HCT116 (cell line): ENCODE results near the gene KRTAP4-5. TPM values are rescaled to one million over a fixed set of nuclear protein-coding genes. Genes with fewer than 3 reads are reported as not detected.
A peak's percentile ranks its signal among the peaks of the same experiment; 100 is the strongest.

Experiments used
- ATAC-seq: fragments of 200-7000 bp; cut with Tn5 transposase; 2 replicates; pipeline ENCODE4 v1.9.1; 2020; ENCODE audit warnings: mild to moderate bottlenecking, moderate library complexity
- BruUV-seq: library from RNA; stranded (reverse); fragments of 400-500 nt; replicated peaks from 2 replicates; lab custom pipeline; 2021; lab: Mats Ljungman, UMichigan
- CTCF ChIA-PET: fragments of 300-600 bp; sonication (Branson Sonifier 250); formaldehyde crosslinking; loops from one replicate; lab custom pipeline; 2021; ENCODE audit warnings: antibody characterized with exemption; lab: Charles Lee
- POLR2A ChIA-PET: fragments of 300-600, 350-600 bp; sonication (Branson Sonifier 250); formaldehyde crosslinking; loops from one replicate; lab custom pipeline; 2021; ENCODE audit warnings: antibody characterized with exemption; lab: Charles Lee
- RAD21 ChIA-PET, 2 experiments: fragments of 300-600 bp; sonication (Branson Sonifier 250); formaldehyde crosslinking; loops; one replicate each; lab custom pipeline; 2023; ENCODE audit warnings: low total read pairs in 2 of 2; ENCODE audit not compliant: uncharacterized antibody in 2 of 2, unreplicated experiment in 2 of 2, low non-redundant PET in 1 of 2; lab: Charles Lee
- DNase-seq: peaks from one replicate; pipeline ENCODE4 v3.0.0-alpha.2; 2010; ENCODE audit warnings: low read depth, low spot score
- H2AFZ ChIP-seq: fragments of 200-600 bp; shearing (Covaris generic), sonication (generic); 2 replicates; pipeline ENCODE4 v1.6.1; 2017; ENCODE audit warnings: low read depth, mixed run types, mixed read lengths, antibody characterized with exemption, low read length; ENCODE audit not compliant: poor library complexity, severe bottlenecking
- H3K27ac ChIP-seq: 2 replicates; pipeline ENCODE4 v1.5.1; 2012; ENCODE audit warnings: low read depth, low read length
- H3K27me3 ChIP-seq: fragments of 200-600 bp; sonication (generic); 2 replicates; pipeline ENCODE4 v1.6.1; 2016; ENCODE audit warnings: mixed run types, low read length, mixed read lengths; ENCODE audit not compliant: insufficient read depth
- H3K36me3 ChIP-seq, 2 experiments: fragments of 200-500 bp in 1 of 2; fragments of 200-600 bp in 1 of 2; sonication (Bioruptor generic) in 1 of 2; sonication (generic) in 1 of 2; 2 replicates each; pipeline versions ENCODE4 v1.5.1 to v1.6.1; 2014 to 2016; ENCODE audit warnings: low read length in 2 of 2, inconsistent platforms in 1 of 2, mixed read lengths in 1 of 2, mixed run types in 1 of 2; ENCODE audit not compliant: insufficient read depth in 2 of 2, control insufficient read depth in 1 of 2
- H3K4me1 ChIP-seq, 2 experiments: fragments of 200-600 bp in 1 of 2; sonication (generic) in 1 of 2; 2 replicates each; pipeline versions ENCODE4 v1.5.1 to v1.6.1; 2012 to 2017; ENCODE audit warnings: low read length in 2 of 2, inconsistent platforms in 1 of 2, mild to moderate bottlenecking in 1 of 2, mixed read lengths in 1 of 2, mixed run types in 1 of 2, moderate library complexity in 1 of 2; ENCODE audit not compliant: insufficient read depth in 2 of 2, control insufficient read depth in 1 of 2
- H3K4me2 ChIP-seq: fragments of 200-600 bp; sonication (generic); 2 replicates; pipeline ENCODE4 v1.6.1; 2017; ENCODE audit warnings: mixed run types, low read length, mixed read lengths
- H3K4me3 ChIP-seq, 2 experiments: fragments of 200-600 bp in 1 of 2; sonication (generic) in 1 of 2; replicated peaks in 1 of 2; 2 replicates each; pipeline ENCODE4 v1.5.1; 2011 to 2016; ENCODE audit warnings: low read length in 2 of 2, control low read depth in 1 of 2, low read depth in 1 of 2, mild to moderate bottlenecking in 1 of 2, mixed read lengths in 1 of 2, mixed run types in 1 of 2
- H3K79me2 ChIP-seq: fragments of 200-600 bp; sonication (generic); 2 replicates; pipeline ENCODE4 v1.6.1; 2017; ENCODE audit warnings: mild to moderate bottlenecking, mixed run types, low read length, moderate library complexity, mixed read lengths; ENCODE audit not compliant: insufficient read depth
- H3K9ac ChIP-seq: fragments of 200-600 bp; sonication (generic); 2 replicates; pipeline ENCODE4 v1.6.1; 2016; ENCODE audit warnings: low read length, mixed read lengths
- H3K9me2 ChIP-seq: fragments of 200-600 bp; sonication (generic), shearing (Covaris generic); 2 replicates; pipeline ENCODE4 v1.6.1; 2017; ENCODE audit warnings: mixed run types, mild to moderate bottlenecking, moderate library complexity; ENCODE audit not compliant: insufficient read depth
- H3K9me3 ChIP-seq, 2 experiments: fragments of 200-500 bp in 1 of 2; fragments of 200-600 bp in 1 of 2; sonication (Bioruptor generic) in 1 of 2; sonication (generic) in 1 of 2; 2 replicates each; pipeline ENCODE4 v1.6.1; 2014 to 2017; ENCODE audit warnings: low read length in 2 of 2, mixed read lengths in 2 of 2, inconsistent platforms in 1 of 2, low read depth in 1 of 2, mild to moderate bottlenecking in 1 of 2, mixed run types in 1 of 2, moderate library complexity in 1 of 2; ENCODE audit not compliant: control insufficient read depth in 1 of 2, insufficient read depth in 1 of 2
- H4K20me1 ChIP-seq: fragments of 200-600 bp; sonication (generic), shearing (Covaris generic); 2 replicates; pipeline ENCODE4 v1.6.1; 2017; ENCODE audit warnings: mixed run types, mild to moderate bottlenecking, moderate library complexity; ENCODE audit not compliant: insufficient read depth
- CBX3 ChIP-seq: IDR thresholded peaks from 2 replicates; pipeline ENCODE4 v1.6.1; 2012; ENCODE audit warnings: low read depth
- CEBPB ChIP-seq: IDR thresholded peaks from 2 replicates; pipeline ENCODE4 v1.6.1; 2012; ENCODE audit warnings: low read depth
- CTCF ChIP-seq, 3 experiments: fragments of 200-600 bp in 1 of 3; sonication (generic) in 1 of 3; IDR thresholded peaks in 2 of 3; conservative IDR thresholded peaks in 1 of 3; 2 replicates each; pipeline ENCODE4 v1.5.1; 2012 to 2017; ENCODE audit warnings: low read depth in 2 of 3, low read length in 2 of 3, antibody characterized with exemption in 1 of 3, borderline replicate concordance in 1 of 3, control low read depth in 1 of 3, mild to moderate bottlenecking in 1 of 3, mixed read lengths in 1 of 3, mixed run types in 1 of 3, moderate library complexity in 1 of 3; ENCODE audit not compliant: insufficient read depth in 1 of 3
- EGR1 ChIP-seq: IDR thresholded peaks from 2 replicates; pipeline ENCODE4 v1.6.1; 2012; ENCODE audit warnings: low read depth
- EZH2 ChIP-seq: fragments of 200-600 bp; sonication (generic); IDR thresholded peaks from 2 replicates; pipeline ENCODE4 v1.6.1; 2017; ENCODE audit warnings: antibody characterized with exemption, mixed run types
- RAD21 ChIP-seq: IDR thresholded peaks from 2 replicates; pipeline ENCODE4 v1.6.1; 2012; ENCODE audit warnings: low read depth, mild to moderate bottlenecking
- ZFX ChIP-seq: fragments of 450-650 bp; IDR thresholded peaks from 2 replicates; pipeline ENCODE4 v1.6.1; 2017
- ZNF274 ChIP-seq: fragments of 200-500 bp; sonication (Bioruptor generic); IDR thresholded peaks from 2 replicates; pipeline ENCODE4 v1.6.1; 2014; ENCODE audit warnings: mild to moderate bottlenecking, low read depth, low read length, inconsistent platforms
- intact Hi-C: fragments of 100-400 bp; cut with micrococcal nuclease; formaldehyde crosslinking; loops from 2 replicates; pipeline ENCODE4 v1.10.0; 2022
- total RNA-seq: library from RNA; stranded (reverse); gene quantifications from one replicate; pipeline ENCODE4 v1.2.1, GENCODE V29; 2021; ENCODE audit not compliant: unreplicated experiment

The KRTAP4-5 gene
- total RNA-seq, 1 experiment from 2014 or later = not detected

GRCh38 chr17:41103896-41104295 lies 45.7 kb downstream of the KRTAP4-5 start (continued):
- TF ChIP-seq CTCF (IDR thresholded peaks at IDR 0.05 in 2 of 3, conservative IDR thresholded peaks at IDR 0.05 in 1 of 3; ENCODE audit: borderline replicate concordance in 1 of 3, insufficient read depth in 1 of 3, low read depth in 2 of 3, low read length in 2 of 3) (no peak), RAD21 (no peak), ZNF274 (no peak), EZH2 (no peak), CEBPB (no peak), ZFX (no peak)

- H3K36me3 ChIP-seq = peaks cover 0 to 4% of the 10 kb centered on the region in 2 experiments; a peak in 1 of 4 replicates
- H3K27ac ChIP-seq = peak within 1 kb of the TSS; percentile 75
- no peak within 1 kb of the TSS for H3K4me3 ChIP-seq
- ATAC-seq (no peak), DNase-seq (no peak)
- no peaks in the 10 kb centered on the region for H3K79me2 ChIP-seq
- intact Hi-C loops = no loop called here
- H3K9me3 ChIP-seq = no peaks in the 10 kb centered on the region
- H2AFZ ChIP-seq = no peak within 1 kb of the TSS
- RAD21 ChIA-PET = no interaction called here
- no peaks in the 10 kb centered on the region for H3K27me3 ChIP-seq
- H3K9ac ChIP-seq = peak within 1 kb of the TSS; percentile 8; the same call in 1 of the 2 replicates
- no peaks in the 10 kb centered on the region for H4K20me1 ChIP-seq
- H3K4me1 ChIP-seq = peaks cover 13 to 56% of the 10 kb centered on the region in 2 experiments
- TF ChIP-seq EGR1 (no peak), CBX3 (no peak)
- POLR2A ChIA-PET = no interaction called here
- H3K9me2 ChIP-seq = no peaks in the 10 kb centered on the region
- H3K4me2 ChIP-seq = peak within 1 kb of the TSS; percentile 19; the same call in 1 of the 2 replicates
- CTCF ChIA-PET = no interaction called here
- BruUV-seq = no TSS peak
Measured at GRCh38 chr17:41101586-41102259, 47.9 kb downstream of the KRTAP4-5 start, which contains the start of gene KRTAP4-16. Gene KRTAP4-16 (minus strand): TSS chr17:41102209. CDS start chr17:41102209, 0 bp downstream.
